HG03060 (cell line): ENCODE results near the gene ACOX2.

Experiments used
- ATAC-seq: cut with Tn5 transposase; IDR thresholded peaks from one replicate; pipeline ENCODE4 v1.9.1; 2021; ENCODE audit warnings: low read depth, moderate number of reproducible peaks; ENCODE audit not compliant: unreplicated experiment

Gene ACOX2

GRCh38 chr3:58536501-58537411 lies at the start of gene ACOX2:
Gene ACOX2 (minus strand): TSS chr3:58537190. CDS start chr3:58535106, 2,084 bp downstream.
- no peak for ATAC-seq

DNA sequence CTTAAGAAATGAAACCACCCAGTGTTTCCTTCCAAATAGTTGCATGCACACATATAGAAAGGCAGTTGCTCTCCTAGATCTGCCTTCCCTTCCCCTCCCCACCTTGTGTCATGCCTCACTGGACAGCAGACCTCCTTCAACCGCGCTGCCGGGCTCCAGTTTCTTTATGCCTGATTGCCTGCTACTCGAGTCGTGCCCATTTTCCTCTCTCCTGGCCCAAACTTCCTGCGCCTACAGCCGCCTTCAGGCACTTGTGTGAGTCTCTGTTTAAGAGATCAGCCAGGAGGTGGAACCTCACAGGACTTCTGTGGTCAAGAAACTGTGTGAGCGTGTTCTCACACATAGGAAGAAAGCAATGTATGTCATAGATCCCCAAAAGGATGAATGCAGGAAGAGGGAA lies 49.0 kb upstream of the ACOX2 start:
- ATAC-seq: no peak

- no peak for ATAC-seq
Measured at GRCh38 chr3:58585005-58585786, 48.2 kb upstream of the ACOX2 start.

GRCh38 chr3:58584690-58585004 lies 47.7 kb upstream of the ACOX2 start:
- ATAC-seq: no peak

- ATAC-seq: no peak
Measured at GRCh38 chr3:58581328-58582091, 44.5 kb upstream of the ACOX2 start.

GRCh38 chr3:58580826-58581327 lies 43.9 kb upstream of the ACOX2 start:
- ATAC-seq: no peak

DNA sequence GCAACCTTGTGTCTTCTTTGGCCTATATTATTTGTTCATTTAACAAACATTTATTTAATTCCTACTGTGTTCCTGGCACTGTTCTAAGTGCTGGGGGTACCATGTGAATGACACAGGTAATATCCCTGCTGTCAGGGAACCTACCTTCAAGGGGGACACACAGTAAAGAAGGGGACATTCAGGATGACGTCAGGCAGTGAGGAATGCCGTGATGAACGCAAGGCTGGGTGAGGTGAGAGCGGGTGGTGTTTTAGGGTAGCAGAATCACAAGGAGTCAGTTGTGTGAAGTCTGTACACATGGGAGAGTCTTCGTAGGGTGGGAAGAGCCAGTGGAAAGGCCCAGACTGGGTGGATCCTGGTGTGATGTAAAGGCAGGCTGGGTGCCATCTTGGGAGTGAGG lies 41.9 kb upstream of the ACOX2 start:
- ATAC-seq: no peak

- ATAC-seq: no peak
Measured at GRCh38 chr3:58577269-58577821, 40.4 kb upstream of the ACOX2 start, which contains the start of gene FAM107A. Gene FAM107A (minus strand): TSS chr3:58577391. CDS start chr3:58569860, 7,531 bp downstream.

DNA sequence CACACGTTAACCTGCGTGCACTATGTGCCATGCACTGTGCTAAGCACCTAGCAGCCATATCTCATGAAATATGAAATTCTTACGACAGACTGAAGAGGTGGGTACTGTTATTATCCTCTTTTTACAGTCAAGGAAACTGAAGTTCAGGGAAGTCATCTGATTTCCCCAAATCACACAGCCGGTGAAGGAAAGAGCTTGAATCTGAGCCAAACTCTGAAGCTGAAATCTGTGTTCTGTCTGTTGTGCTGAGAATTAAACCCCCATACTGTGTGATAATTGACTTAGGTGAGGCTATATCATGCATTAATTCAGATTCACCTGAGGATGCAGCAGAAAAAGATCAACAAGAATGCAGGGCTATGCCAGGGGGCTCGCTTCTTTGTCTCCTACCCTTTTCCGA lies 39.7 kb upstream of the ACOX2 start:
- no peak for ATAC-seq

DNA sequence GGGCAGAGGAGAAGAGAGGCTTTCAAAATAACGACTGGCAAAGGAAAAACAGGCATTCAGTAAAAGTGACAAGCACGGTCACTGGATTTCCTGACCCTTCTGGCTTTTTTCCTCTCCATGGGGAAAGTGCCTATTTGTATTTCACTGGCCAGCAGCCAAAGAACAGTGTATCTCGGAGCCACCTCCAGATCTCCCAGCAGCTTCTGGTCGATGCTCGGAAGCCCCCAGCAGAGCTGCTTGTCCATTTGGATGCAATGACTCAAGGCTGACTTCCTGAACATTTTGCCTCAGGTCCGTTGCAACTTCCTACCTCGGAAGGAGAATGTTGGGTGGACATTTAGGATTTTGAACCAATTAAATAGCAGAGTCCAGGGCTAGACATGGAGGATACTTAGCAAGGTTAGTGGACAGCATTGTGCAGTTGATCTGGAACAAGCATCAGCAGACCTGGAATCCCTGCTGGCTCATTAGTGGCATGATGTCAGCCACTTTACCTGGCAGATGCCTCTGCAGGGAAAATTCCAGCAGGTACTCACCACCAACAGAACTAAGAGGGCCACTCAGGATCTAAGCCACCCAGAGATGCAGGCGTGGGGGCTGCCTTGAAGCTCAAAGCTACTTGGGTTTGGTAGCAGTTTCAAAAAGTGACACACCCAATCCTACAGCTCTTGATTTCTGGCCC lies 39.1 kb upstream of the ACOX2 start:
- ATAC-seq: no peak

- ATAC-seq: no peak
Measured at GRCh38 chr3:58574682-58575081, 37.7 kb upstream of the ACOX2 start.

DNA sequence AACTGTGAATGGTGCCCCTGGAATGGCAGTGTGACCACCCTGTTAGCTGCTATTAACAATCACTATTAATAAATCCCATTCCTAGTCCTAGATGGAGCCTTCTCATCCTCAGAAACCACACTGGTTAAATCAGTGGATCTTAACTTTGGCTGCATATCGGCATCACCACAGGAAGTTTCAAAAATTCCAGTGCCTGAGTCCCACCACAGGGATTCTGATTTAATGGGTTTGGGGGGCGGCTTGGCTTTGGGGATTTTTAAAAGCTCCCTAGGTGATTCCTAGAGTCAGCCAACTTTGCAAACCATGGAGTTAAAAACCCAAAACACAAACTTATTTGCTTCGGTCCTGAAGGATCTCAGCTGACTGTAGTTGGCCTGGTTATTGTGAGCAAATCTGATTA lies 37.1 kb upstream of the ACOX2 start:
- ATAC-seq: no peak

DNA sequence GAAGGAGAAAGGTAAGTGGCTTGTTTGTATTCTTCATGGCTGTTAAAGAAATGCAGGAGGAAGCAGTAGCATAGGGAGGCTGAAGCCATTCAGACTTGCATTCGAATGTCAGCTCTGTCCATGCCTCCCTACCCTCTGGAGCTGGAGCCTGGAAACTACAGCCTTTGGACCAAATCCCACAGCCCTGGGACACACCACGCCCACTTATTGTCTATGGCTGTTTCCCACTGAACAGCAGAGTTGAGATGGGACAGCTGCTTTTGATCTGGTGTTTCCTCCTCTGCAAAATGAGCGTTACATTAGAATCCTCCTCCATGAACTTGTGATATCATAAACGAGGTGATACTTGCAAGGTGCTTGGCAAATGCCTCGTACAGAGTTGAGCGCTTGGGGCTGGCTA lies 36.6 kb upstream of the ACOX2 start:
- no peak for ATAC-seq

- ATAC-seq: no peak
Measured at GRCh38 chr3:58572634-58573230, 35.7 kb upstream of the ACOX2 start.

- ATAC-seq: no peak
Measured at GRCh38 chr3:58572013-58572633, 35.1 kb upstream of the ACOX2 start.

GRCh38 chr3:58570851-58571250 lies 33.9 kb upstream of the ACOX2 start:
- ATAC-seq: no peak

- no peak for ATAC-seq
Measured at GRCh38 chr3:58569287-58570001, 32.5 kb upstream of the ACOX2 start.

DNA sequence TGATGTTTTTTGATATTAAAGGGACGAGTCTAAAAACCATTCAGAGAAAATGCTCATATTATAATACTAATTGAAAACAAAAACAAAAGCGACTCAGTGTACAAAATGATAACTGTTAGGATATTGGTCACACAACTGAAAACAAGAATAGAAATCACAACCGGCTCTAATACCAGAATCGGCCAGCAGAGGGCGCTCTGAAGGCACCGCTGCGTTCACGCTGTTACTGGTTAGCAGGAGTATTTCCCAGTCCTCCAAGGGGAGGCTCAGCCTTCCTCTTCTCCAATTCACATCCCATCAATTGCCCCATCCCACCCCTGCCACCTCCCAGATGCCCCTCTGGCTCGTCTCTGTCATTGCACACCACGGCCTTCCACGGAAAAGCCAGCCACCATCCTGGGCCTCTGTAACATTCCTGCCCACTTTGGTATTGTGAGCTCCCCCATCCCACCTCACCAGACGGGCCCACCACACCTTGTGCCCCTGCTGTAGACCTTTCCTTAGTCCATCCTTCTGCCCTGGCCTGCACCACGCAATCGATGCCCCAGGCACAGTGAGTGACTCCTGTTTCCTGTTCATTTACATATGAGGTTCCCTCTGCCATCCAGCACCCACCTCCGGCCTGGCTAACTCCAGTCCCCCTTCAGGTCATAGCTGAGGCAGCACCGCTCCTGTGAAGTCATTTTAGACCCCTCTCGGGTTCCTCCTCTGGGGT lies 31.7 kb upstream of the ACOX2 start:
- no peak for ATAC-seq
